Adipocyte (in vitro differentiated cells): ENCODE data around the gene SLC22A1.
"Not testable (repeated sequence)": the region's sequence is repeated elsewhere in the genome, so short reads cannot be mapped to it uniquely, and the experiment has no call there.

Experiments used
- DNase-seq: peaks from one replicate; pipeline ENCODE4 v3.0.0-alpha.2; 2015; ENCODE audit warnings: low read depth
- H3K27me3 ChIP-seq: replicated peaks from 2 replicates; pipeline ENCODE4 v1.7.0; 2013; ENCODE audit warnings: mild to moderate bottlenecking, low read length, moderate library complexity; ENCODE audit not compliant: control insufficient read depth, insufficient read depth
- H3K36me3 ChIP-seq: 2 replicates; pipeline ENCODE4 v1.7.0; 2013; ENCODE audit warnings: low read length, mild to moderate bottlenecking, moderate library complexity; ENCODE audit not compliant: control insufficient read depth, insufficient read depth, severe bottlenecking
- H3K4me1 ChIP-seq: 2 replicates; pipeline ENCODE4 v1.7.0; 2013; ENCODE audit warnings: mild to moderate bottlenecking, low read length, moderate library complexity; ENCODE audit not compliant: control insufficient read depth, insufficient read depth
- H3K4me3 ChIP-seq: 2 replicates; pipeline ENCODE4 v1.7.0; 2013; ENCODE audit warnings: mild to moderate bottlenecking, low read length, moderate library complexity
- H3K9ac ChIP-seq: 2 replicates; pipeline ENCODE4 v1.7.0; 2013; ENCODE audit warnings: mild to moderate bottlenecking, low read length, moderate library complexity
- H3K9me3 ChIP-seq: 2 replicates; pipeline ENCODE4 v1.7.0; 2013; ENCODE audit warnings: mild to moderate bottlenecking, low read length, moderate library complexity; ENCODE audit not compliant: control insufficient read depth

Gene SLC22A1

DNA sequence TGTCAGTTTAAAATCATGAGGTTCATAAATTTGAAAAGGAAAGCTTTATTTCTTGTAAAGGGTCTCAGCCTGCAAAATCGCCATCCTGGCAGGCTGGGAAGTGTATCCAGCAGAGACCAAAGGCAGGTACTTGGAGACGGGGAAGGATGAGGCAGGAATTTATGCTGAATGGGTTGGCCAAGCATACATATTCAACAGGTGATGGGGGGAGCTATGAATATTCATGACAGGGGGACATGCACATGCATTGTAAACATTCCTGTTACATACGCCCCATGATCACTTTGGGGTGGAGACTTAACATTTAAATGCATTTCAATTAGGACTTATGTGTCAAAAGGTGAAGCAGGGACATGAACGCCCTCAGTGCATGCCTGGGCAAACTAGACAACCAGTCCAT is 9.8 kb upstream of the SLC22A1 start:
- Histone ChIP-seq H3K27me3 (no peaks in the 10 kb centered on the region), H3K9me3 (no peaks in the 10 kb centered on the region), H3K9ac (no peak overlapping the region), H3K4me1 (no peaks in the 10 kb centered on the region), H3K4me3 (no peak overlapping the region), H3K36me3 (peaks cover 36% of the 10 kb centered on the region)
- no peak for DNase-seq

GRCh38 chr6:160112628-160113299 is 8.9 kb upstream of the SLC22A1 start:
- Histone ChIP-seq H3K9me3 (no peaks in the 10 kb centered on the region), H3K9ac (no peak overlapping the region), H3K4me3 (no peak overlapping the region), H3K27me3 (no peaks in the 10 kb centered on the region), H3K4me1 (no peaks in the 10 kb centered on the region), H3K36me3 (peaks cover 36% of the 10 kb centered on the region)
- no peak for DNase-seq

- H3K36me3 ChIP-seq: peaks cover 22% of the 10 kb centered on the region
- not testable (repeated sequence) for H3K4me3 ChIP-seq, H3K27me3 ChIP-seq, H3K9me3 ChIP-seq, H3K9ac ChIP-seq, H3K4me1 ChIP-seq, DNase-seq
Measured at GRCh38 chr6:160114536-160114935, 7.1 kb upstream of the SLC22A1 start.

- DNase-seq: no peak
- Histone ChIP-seq H3K9me3 (no peaks in the 10 kb centered on the region), H3K27me3 (no peaks in the 10 kb centered on the region), H3K4me1 (no peaks in the 10 kb centered on the region), H3K9ac (no peak overlapping the region), H3K4me3 (no peak overlapping the region), H3K36me3 (peaks cover 16% of the 10 kb centered on the region)
Measured at GRCh38 chr6:160115421-160115820, 6.2 kb upstream of the SLC22A1 start.

DNA sequence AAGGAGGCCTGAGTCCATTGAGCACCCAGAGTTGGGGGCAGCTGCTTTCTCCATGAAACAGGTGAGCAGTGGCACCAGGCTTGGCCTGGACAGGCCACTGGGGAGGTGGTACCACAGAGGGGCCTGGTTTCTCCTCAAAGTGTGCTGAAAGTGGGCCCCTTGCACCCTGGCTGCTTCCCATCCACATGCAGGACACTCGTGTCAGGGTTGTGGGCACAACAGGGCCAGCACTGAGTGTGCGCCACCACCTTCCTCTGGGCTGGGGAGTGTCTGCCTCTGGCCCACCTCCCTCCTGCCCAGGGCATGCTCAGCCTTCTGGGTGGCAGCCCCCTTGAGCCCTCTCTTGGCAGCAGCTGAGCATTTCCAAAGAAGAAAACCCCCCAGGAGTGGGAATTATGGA is 5.2 kb upstream of the SLC22A1 start:
- Histone ChIP-seq H3K27me3 (no peaks in the 10 kb centered on the region), H3K4me1 (no peaks in the 10 kb centered on the region), H3K9me3 (no peaks in the 10 kb centered on the region), H3K4me3 (no peak overlapping the region), H3K9ac (no peak overlapping the region), H3K36me3 (peaks cover 12% of the 10 kb centered on the region)
- DNase-seq: no peak

- Histone ChIP-seq H3K36me3 (peaks cover 12% of the 10 kb centered on the region), H3K27me3 (no peaks in the 10 kb centered on the region), H3K4me3 (no peak overlapping the region), H3K4me1 (no peaks in the 10 kb centered on the region), H3K9me3 (no peaks in the 10 kb centered on the region), H3K9ac (no peak overlapping the region)
- DNase-seq: no peak
Measured at GRCh38 chr6:160117137-160117536, 4.5 kb upstream of the SLC22A1 start.

DNA sequence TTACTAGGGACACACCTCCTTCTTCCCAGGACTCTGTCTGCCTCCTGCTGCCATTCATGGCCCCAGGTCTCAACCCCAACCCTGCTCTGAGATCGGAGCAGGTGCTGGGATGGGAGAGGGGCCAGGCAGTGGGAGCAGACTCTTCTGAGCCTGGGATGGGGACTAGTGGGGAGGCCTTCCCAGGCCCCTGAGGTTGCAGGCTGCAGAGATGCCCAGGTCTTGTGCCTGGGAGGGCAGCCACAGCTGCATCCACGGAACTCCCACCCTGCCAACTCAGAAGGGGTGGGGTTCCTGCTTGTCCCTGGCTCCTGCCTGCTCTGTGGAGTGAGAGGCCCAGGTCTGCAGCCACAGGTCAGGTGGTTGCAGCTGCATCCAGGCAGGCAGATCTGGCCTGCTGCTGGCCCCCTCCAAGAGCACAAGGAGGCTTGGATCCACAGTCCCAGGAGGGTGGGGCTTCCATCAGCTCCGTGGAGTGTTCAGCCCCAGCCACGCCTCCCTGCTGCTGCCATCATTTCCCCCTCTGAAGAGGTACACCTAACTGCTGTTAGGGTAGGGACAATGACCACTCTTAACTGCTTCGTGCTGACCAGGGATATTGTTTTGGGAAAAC is 2.9 kb upstream of the SLC22A1 start:
- no peaks in the 10 kb centered on the region for H3K27me3 ChIP-seq
- H3K9me3 ChIP-seq: no peaks in the 10 kb centered on the region
- no peak overlapping the region for H3K4me3 ChIP-seq
- H3K4me1 ChIP-seq: no peaks in the 10 kb centered on the region
- DNase-seq: no peak
- H3K36me3 ChIP-seq: peaks cover 5% of the 10 kb centered on the region
- no peak overlapping the region for H3K9ac ChIP-seq

- Histone ChIP-seq H3K9me3 (no peaks in the 10 kb centered on the region), H3K4me1 (no peaks in the 10 kb centered on the region), H3K36me3 (peaks cover 5% of the 10 kb centered on the region), H3K27me3 (no peaks in the 10 kb centered on the region), H3K4me3 (no peak overlapping the region), H3K9ac (no peak overlapping the region)
- no peak for DNase-seq
Measured at GRCh38 chr6:160120087-160120486, 1.5 kb upstream of the SLC22A1 start.

DNA sequence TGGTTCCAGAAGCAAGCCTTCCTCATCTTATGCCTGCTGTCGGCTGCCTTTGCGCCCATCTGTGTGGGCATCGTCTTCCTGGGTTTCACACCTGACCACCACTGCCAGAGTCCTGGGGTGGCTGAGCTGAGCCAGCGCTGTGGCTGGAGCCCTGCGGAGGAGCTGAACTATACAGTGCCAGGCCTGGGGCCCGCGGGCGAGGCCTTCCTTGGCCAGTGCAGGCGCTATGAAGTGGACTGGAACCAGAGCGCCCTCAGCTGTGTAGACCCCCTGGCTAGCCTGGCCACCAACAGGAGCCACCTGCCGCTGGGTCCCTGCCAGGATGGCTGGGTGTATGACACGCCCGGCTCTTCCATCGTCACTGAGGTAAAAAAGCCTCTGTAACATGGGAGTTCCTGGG is 366 bp downstream of the SLC22A1 start:
- H3K4me3 ChIP-seq: no peak overlapping the region
- H3K4me1 ChIP-seq: no peaks in the 10 kb centered on the region
- no peak overlapping the region for H3K9ac ChIP-seq
- H3K9me3 ChIP-seq: no peaks in the 10 kb centered on the region
- peaks cover 5% of the 10 kb centered on the region for H3K36me3 ChIP-seq
- H3K27me3 ChIP-seq: no peaks in the 10 kb centered on the region
- DNase-seq: no peak

- no peak overlapping the region for H3K9ac ChIP-seq
- DNase-seq: no peak
- no peaks in the 10 kb centered on the region for H3K4me1 ChIP-seq
- peaks cover under 1% of the 10 kb centered on the region for H3K36me3 ChIP-seq
- no peaks in the 10 kb centered on the region for H3K9me3 ChIP-seq
- H3K27me3 ChIP-seq: no peaks in the 10 kb centered on the region
- no peak overlapping the region for H3K4me3 ChIP-seq
Measured at GRCh38 chr6:160122744-160123143, 1.1 kb downstream of the SLC22A1 start.

DNA sequence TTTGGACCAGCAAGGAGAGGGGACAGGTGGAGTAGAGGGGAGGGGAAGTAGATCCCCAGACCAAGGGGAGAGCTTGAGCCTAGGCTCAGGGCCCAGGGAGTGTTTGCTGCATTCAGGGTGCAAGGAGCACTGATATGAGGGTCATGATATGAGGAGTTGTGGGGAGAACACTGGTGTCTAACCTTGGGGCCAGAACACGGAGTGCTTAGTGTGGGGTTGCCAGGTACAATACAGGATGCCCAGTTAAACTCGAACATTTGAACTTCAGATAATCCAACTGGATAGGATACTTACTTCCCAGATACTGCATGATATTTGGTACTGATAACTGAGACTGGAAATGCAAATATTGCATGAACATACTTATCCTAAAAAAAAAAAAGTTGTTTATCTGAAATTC is 2.4 kb downstream of the SLC22A1 start:
- H3K9me3 ChIP-seq: no peaks in the 10 kb centered on the region
- no peaks in the 10 kb centered on the region for H3K36me3 ChIP-seq
- no peak overlapping the region for H3K9ac ChIP-seq
- no peaks in the 10 kb centered on the region for H3K27me3 ChIP-seq
- H3K4me1 ChIP-seq: no peaks in the 10 kb centered on the region
- no peak for DNase-seq
- no peak overlapping the region for H3K4me3 ChIP-seq

DNA sequence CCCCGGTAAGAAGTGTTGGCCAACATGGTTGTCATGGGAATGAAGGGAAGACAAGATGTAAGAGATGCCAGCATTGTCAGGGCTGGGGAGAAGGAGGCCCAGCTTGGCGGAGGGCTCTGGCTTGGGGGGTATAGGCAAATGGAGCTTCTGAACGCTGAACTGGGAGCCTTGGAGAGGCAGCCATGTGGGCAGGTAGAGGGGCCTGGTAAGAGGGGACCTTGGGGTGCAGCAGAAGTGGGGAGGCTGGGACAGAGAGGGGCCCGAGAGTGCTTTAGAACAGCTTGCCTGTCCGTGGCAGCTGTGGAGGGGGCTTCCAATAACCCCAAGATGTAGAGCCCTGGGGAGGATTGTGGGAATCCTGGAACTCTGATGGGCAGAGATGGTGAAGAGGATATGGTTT is 3.0 kb downstream of the SLC22A1 start:
- Histone ChIP-seq H3K4me3 (no peak overlapping the region), H3K27me3 (no peaks in the 10 kb centered on the region), H3K9me3 (no peaks in the 10 kb centered on the region), H3K9ac (no peak overlapping the region), H3K36me3 (no peaks in the 10 kb centered on the region), H3K4me1 (no peaks in the 10 kb centered on the region)
- no peak for DNase-seq
